ENCODE data around the gene ASMTL.
"Not testable (repeated sequence)": the region's sequence is repeated elsewhere in the genome, so short reads cannot be mapped to it uniquely, and the experiment has no call there.

Gene ASMTL

DNA sequence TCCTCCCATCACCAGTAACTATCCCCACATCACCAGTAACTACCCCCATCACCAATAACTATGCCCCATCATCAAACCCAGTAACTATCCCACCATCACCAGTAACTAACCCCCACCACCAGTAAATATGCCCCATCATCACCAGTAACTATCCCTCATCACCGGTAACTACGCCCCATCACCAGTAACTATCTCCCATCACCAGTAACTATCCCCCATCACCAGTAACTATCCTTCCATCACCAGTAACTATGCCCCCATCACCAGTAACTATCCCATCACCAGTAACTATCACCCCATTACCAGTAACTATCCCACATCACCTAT, 2.9 kb downstream of the ASMTL start:
- H3K27me3 ChIP-seq = no peaks in the 10 kb centered on the region
- no peak for TF ChIP-seq Cebpa-rat (IDR thresholded peaks at IDR 0.05)
- H3K4me1 ChIP-seq = peaks cover 17 to 34% (median 23%) of the 10 kb centered on the region in 10 experiments

DNA sequence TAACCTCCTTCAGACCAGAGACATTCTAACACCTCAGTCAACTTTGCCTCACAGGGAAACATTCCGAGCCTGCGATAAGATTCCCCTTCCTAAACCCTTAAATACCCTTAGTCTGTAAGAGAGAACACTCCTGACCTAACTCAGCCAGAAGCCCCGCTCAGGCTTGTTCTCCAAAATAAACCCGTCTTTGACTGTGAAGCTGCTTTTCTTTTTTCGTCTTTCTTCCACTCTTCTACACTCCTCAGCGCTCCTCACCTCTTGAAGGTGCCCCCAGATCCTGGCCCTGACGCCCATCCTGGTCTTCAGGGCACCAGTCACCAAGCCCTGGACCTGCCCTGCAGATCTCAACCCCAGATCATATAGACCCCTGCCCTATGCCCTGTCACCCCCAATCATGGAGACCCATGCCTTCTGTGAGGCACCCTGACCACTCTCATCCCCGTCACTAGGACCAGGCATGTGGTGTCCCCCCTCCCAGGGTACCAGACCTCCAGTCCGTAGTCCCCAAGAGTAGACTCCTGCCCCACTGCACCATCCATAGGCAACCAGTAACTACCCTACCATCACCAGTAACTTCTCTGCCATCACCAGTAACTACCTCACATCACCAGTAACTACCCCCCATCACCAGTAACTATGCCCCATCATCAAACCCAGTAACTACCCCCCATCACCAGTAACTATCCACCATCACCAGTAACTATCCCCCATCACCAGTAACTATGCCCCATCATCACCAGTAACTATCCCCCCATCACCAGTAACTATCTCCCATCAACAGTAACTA, 3.5 kb downstream of the ASMTL start:
- peak overlapping the region in 6 of 10 experiments; percentile 12 to 32 (median 23); a peak in 7 of 20 replicates for H3K4me3 ChIP-seq
- H3K27me3 ChIP-seq = no peaks in the 10 kb centered on the region
- H3K27ac ChIP-seq = no peak overlapping the region
- H3K36me3 ChIP-seq = peaks cover 24 to 59% (median 46%) of the 10 kb centered on the region in 11 experiments
- peaks cover 45 to 61% (median 57%) of the 10 kb centered on the region in 11 experiments for H3K9me3 ChIP-seq (replicated peaks in 1 of 11)
- no peak for TF ChIP-seq Cebpa-rat (IDR thresholded peaks at IDR 0.05)
- no peak overlapping the region for H3K4me2 ChIP-seq
- H3K9ac ChIP-seq = no peak overlapping the region
- H3K4me1 ChIP-seq = peaks cover 11 to 29% (median 21%) of the 10 kb centered on the region in 10 experiments
- peaks cover 0 to 12% (median 0%) of the 10 kb centered on the region in 11 experiments; a peak in 4 of 22 replicates for H4K20me1 ChIP-seq

More for the DNA sequence above, 2.9 kb downstream of the ASMTL start:
- Histone ChIP-seq H3K9me3 (replicated peaks in 1 of 11) (peaks cover 40 to 55% (median 51%) of the 10 kb centered on the region in 11 experiments), H3K9ac (no peak overlapping the region), H3K27ac (no peak overlapping the region), H3K36me3 (peaks cover 19 to 53% (median 40%) of the 10 kb centered on the region in 11 experiments), H4K20me1 (peaks cover 0 to 12% (median 0%) of the 10 kb centered on the region in 11 experiments; a peak in 4 of 22 replicates), H3K4me2 (no peak overlapping the region; a peak in 1 of 22 replicates), H3K4me3 (peak overlapping the region in 2 of 10 experiments; percentile 18 to 29; a peak in 2 of 20 replicates)

DNA sequence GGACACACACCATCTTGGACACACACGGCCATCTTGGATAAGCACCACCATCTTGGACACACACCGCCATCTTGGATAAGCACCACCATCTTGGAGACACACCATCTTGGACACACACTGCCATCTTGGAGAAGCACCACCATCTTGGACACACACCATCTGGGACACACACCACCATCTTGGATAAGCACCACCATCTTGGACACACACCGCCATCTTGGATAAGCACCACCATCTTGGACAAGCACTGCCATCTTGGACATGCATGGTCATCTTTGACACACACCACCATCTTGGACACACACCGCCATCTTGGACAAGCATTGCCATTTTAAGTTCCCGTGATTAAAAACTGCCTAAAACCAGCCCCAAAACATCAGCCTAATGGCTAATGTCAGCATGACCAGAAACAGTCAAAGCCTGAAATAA, 4.1 kb downstream of the ASMTL start:
- peaks cover 0 to 12% (median 0%) of the 10 kb centered on the region in 11 experiments; a peak in 4 of 22 replicates for H4K20me1 ChIP-seq
- not testable (repeated sequence) for H3K9ac ChIP-seq, H3K27me3 ChIP-seq, H3K4me2 ChIP-seq, H3K27ac ChIP-seq
- peak overlapping the region in 4 of 10 experiments; percentile 11 to 32 (median 20); a peak in 6 of 20 replicates for H3K4me3 ChIP-seq
- peaks cover 31 to 65% (median 52%) of the 10 kb centered on the region in 11 experiments for H3K36me3 ChIP-seq
- peaks cover 11 to 28% (median 21%) of the 10 kb centered on the region in 10 experiments for H3K4me1 ChIP-seq
- peaks cover 52 to 67% (median 63%) of the 10 kb centered on the region in 11 experiments for H3K9me3 ChIP-seq (replicated peaks in 1 of 11)

DNA sequence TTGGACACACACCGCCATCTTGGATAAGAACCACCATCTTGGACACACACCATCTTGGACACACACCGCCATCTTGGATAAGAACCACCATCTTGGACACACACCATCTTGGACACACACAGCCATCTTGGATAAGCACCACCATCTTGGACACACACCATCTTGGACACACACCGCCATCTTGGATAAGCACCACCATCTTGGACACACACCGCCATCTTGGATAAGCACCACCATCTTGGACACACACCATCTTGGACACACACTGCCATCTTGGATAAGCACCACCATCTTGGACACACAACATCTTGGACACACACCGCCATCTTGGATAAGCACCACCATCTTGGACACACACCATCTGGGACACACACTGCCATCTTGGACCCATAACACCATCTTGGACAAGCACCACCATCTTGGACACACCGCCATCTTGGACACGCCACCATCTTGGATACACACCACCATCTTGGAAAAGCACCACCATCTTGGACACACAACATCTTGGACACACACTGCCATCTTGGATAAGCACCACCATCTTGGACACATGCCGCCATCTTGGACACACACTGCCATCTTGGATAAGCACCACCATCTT, 4.6 kb downstream of the ASMTL start:
- peaks cover 0 to 12% (median 0%) of the 10 kb centered on the region in 11 experiments; a peak in 4 of 22 replicates for H4K20me1 ChIP-seq
- peak overlapping the region in 1 of 11 experiments; percentile 51; a peak in 1 of 22 replicates for H3K27ac ChIP-seq
- H3K4me2 ChIP-seq = peak overlapping the region in 5 of 11 experiments; percentile 30 to 68 (median 64); a peak in 6 of 22 replicates
- H3K36me3 ChIP-seq = peaks cover 33 to 68% (median 55%) of the 10 kb centered on the region in 11 experiments
- peaks cover 54 to 72% (median 68%) of the 10 kb centered on the region in 11 experiments for H3K9me3 ChIP-seq (replicated peaks in 1 of 11)
- peaks cover 11 to 28% (median 21%) of the 10 kb centered on the region in 10 experiments for H3K4me1 ChIP-seq
- H3K4me3 ChIP-seq = peak overlapping the region in 2 of 10 experiments; percentile 13 to 28; a peak in 3 of 20 replicates
- not testable (repeated sequence) for H3K27me3 ChIP-seq, H3K9ac ChIP-seq

DNA sequence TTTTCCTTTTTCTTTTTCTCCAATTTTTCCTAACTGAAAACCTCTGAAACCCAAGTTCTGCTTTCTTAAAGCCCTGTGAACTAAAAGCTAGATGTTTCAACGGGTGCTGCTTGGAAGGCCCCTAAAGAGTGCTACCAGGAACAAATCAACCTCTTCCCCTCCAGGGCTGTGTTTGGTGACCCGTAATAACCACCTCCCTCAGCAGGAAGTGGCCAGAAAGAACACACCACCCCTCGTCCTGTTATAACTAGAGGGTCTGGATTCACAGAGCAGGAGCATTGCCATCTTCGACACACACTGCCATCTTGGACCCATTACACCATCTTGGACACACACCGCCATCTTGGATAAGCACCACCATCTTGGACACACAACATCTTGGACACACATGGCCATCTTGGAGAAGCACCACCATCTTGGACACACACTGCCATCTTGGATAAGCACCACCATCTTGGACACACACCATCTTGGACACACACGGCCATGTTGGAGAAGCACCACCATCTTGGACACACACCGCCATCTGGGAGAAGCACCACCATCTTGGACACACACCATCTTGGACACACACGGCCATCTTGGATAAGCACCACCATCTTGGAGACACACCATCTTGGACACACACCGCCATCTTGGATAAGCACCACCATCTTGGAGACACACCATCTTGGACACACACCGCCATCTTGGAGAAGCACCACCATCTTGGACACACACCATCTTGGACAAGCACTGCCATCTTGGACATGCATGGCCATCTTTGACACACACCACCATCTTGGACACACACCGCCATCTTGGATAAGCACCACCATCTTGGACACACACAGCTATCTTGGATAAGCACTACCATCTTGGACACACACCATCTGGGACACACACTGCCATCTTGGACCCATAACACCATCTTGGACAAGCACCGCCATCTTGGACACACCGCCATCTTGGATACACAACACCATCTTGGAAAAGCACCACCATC, 5.4 kb downstream of the ASMTL start:
- H4K20me1 ChIP-seq = peaks cover 0 to 16% (median 0%) of the 10 kb centered on the region in 11 experiments; a peak in 6 of 22 replicates
- peaks cover 11 to 28% (median 21%) of the 10 kb centered on the region in 10 experiments for H3K4me1 ChIP-seq
- peak overlapping the region in 9 of 11 experiments; percentile 6 to 61 (median 42); a peak in 12 of 22 replicates for H3K27ac ChIP-seq
- peaks cover 38 to 75% (median 63%) of the 10 kb centered on the region in 11 experiments for H3K36me3 ChIP-seq
- H3K27me3 ChIP-seq, H3K9ac ChIP-seq: not testable (repeated sequence)
- H3K9me3 ChIP-seq (replicated peaks in 1 of 11) = peaks cover 62 to 80% (median 76%) of the 10 kb centered on the region in 11 experiments
- H3K4me3 ChIP-seq = peak overlapping the region in 2 of 10 experiments; percentile 13 to 15; a peak in 2 of 20 replicates
- H3K4me2 ChIP-seq = peak overlapping the region in 10 of 11 experiments; percentile 24 to 68 (median 42); a peak in 18 of 22 replicates

GRCh38 chrX:1444561-1445500, 7.9 kb downstream of the ASMTL start:
- Histone ChIP-seq H3K4me2 (no peak overlapping the region), H3K27ac (no peak overlapping the region), H3K9me3 (replicated peaks in 1 of 11) (peaks cover 70 to 91% (median 85%) of the 10 kb centered on the region in 11 experiments), H4K20me1 (peaks cover 0 to 10% (median 0%) of the 10 kb centered on the region in 11 experiments; a peak in 5 of 22 replicates), H3K4me3 (peak overlapping the region in 2 of 10 experiments; percentile 8; a peak in 2 of 20 replicates), H3K36me3 (peaks cover 58 to 91% (median 82%) of the 10 kb centered on the region in 11 experiments), H3K9ac (no peak overlapping the region), H3K27me3 (no peaks in the 10 kb centered on the region), H3K4me1 (peaks cover 0 to 16% (median 11%) of the 10 kb centered on the region in 10 experiments; a peak in 15 of 20 replicates)
- TF ChIP-seq Cebpa-rat (IDR thresholded peaks at IDR 0.05) = no peak

- no peak overlapping the region for H3K27ac ChIP-seq
- H3K4me2 ChIP-seq = no peak overlapping the region
- H3K27me3 ChIP-seq = no peaks in the 10 kb centered on the region
- no peak overlapping the region for H3K9ac ChIP-seq
- H3K4me3 ChIP-seq = no peak overlapping the region
- H3K9me3 ChIP-seq (replicated peaks in 1 of 11) = peaks cover 72 to 91% (median 85%) of the 10 kb centered on the region in 11 experiments
- H4K20me1 ChIP-seq = peaks cover 0 to 10% (median 0%) of the 10 kb centered on the region in 11 experiments; a peak in 5 of 22 replicates
- peaks cover 61 to 91% (median 83%) of the 10 kb centered on the region in 11 experiments for H3K36me3 ChIP-seq
- no peak for TF ChIP-seq Cebpa-rat (IDR thresholded peaks at IDR 0.05)
- H3K4me1 ChIP-seq = peaks cover 0 to 16% (median 11%) of the 10 kb centered on the region in 10 experiments; a peak in 15 of 20 replicates
Measured at GRCh38 chrX:1443496-1444075, 9.1 kb downstream of the ASMTL start.
